ENCODE data around the gene NUMB. TPM values are rescaled to one million over a fixed set of nuclear protein-coding genes. Genes with fewer than 3 reads are reported as not detected.

Gene NUMB
- total and polyA plus RNA-seq, 12 donors = 24.6 to 63.3 (median 48.4) TPM

GRCh38 chr14:73255693-73256225 lies 202.6 kb downstream of the NUMB start:
- H3K36me3 ChIP-seq (replicated peaks in 1 of 2) = no peaks in the 10 kb centered on the region
- intact Hi-C loops (cut with DNase I) = no loop called here
- 55 to 74% (median 74%) methylated on average over 5 to 9 of the region's 9 CpGs for WGBS, 4 donors

DNA sequence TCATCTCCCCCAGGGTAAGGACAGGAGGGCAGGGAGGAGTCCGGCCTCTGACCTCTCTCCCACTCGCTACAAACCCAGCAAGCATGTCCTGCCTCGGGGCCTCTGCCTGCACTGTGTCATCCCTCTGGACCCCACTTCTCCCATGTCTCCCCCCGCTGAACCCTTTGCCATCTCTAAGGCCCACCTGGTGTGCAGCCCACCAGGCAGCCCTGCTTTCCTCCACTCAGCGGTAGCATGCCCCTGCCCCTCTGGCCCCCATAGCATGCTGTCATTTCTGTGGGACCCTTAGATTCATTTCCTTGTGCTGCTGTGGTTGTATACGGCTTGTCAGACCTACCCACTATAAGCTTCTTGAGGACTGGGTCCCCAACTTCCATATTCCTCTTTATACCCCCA lies 203.3 kb downstream of the NUMB start:
- H3K36me3 ChIP-seq (replicated peaks in 1 of 2) = no peaks in the 10 kb centered on the region
- intact Hi-C loops (cut with DNase I) = no loop called here

More at GRCh38 chr14:73255693-73256225, 202.6 kb downstream of the NUMB start:
- TF ChIP-seq, protein P1, sequence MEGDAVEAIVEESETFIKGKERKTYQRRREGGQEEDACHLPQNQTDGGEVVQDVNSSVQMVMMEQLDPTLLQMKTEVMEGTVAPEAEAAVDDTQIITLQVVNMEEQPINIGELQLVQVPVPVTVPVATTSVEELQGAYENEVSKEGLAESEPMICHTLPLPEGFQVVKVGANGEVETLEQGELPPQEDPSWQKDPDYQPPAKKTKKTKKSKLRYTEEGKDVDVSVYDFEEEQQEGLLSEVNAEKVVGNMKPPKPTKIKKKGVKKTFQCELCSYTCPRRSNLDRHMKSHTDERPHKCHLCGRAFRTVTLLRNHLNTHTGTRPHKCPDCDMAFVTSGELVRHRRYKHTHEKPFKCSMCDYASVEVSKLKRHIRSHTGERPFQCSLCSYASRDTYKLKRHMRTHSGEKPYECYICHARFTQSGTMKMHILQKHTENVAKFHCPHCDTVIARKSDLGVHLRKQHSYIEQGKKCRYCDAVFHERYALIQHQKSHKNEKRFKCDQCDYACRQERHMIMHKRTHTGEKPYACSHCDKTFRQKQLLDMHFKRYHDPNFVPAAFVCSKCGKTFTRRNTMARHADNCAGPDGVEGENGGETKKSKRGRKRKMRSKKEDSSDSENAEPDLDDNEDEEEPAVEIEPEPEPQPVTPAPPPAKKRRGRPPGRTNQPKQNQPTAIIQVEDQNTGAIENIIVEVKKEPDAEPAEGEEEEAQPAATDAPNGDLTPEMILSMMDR (IDR thresholded peaks at IDR 0.05) = no peak
- TF ChIP-seq POLR2A (IDR thresholded peaks at IDR 0.05) = no peak
- no peak overlapping the region for H3K27ac ChIP-seq
- no peaks in the 10 kb centered on the region for H3K27me3 ChIP-seq
- no peaks in the 10 kb centered on the region for H3K4me1 ChIP-seq (replicated peaks in 1 of 2)
- DNase-seq = no peak
- H3K4me3 ChIP-seq = no peak overlapping the region
- no peaks in the 10 kb centered on the region for H3K9me3 ChIP-seq (replicated peaks in 1 of 3)

DNA sequence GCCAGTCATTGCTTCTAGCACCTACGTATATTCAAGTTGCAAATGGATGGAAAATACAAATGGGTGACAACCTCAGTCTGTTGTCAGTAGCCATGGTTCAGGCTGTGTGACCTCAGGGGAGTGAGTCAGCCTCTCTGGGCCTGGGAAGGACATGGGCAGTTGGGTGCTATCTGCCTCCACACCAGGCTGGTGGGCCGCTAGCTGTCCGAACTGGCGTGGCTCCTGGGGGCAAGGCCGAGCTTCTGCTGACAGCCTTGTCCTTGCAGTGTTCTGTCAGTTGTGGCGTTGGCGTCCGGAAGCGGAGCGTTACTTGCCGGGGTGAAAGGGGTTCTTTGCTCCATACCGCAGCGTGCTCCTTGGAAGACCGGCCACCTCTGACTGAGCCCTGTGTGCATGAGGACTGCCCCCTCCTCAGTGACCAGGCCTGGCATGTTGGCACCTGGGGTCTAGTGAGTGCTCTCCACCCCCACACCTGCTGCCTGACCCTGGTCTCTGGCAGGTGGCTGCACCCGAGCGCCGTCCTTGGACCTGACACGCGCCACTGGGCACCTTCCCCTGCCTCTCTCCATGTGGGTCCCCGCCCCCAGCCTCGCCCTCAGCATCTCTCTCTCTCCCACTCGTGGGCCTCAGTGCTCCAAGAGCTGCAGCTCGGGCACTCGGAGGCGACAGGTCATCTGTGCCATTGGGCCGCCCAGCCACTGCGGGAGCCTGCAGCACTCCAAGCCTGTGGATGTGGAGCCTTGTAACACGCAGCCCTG lies 203.9 kb downstream of the NUMB start:
- no peak overlapping the region for H3K4me3 ChIP-seq
- no peaks in the 10 kb centered on the region for H3K9me3 ChIP-seq (replicated peaks in 1 of 3)
- no peak overlapping the region for H3K27ac ChIP-seq
- TF ChIP-seq, protein P1 (IDR thresholded peaks at IDR 0.05) = no peak
- TF ChIP-seq POLR2A (IDR thresholded peaks at IDR 0.05) = no peak
- H3K4me1 ChIP-seq (replicated peaks in 1 of 2) = no peaks in the 10 kb centered on the region
- 81 to 87% (median 83%) methylated on average over 10 to 28 of the region's 28 CpGs for WGBS, 4 donors
- no peak for DNase-seq
- no peaks in the 10 kb centered on the region for H3K27me3 ChIP-seq
- no peaks in the 10 kb centered on the region for H3K36me3 ChIP-seq (replicated peaks in 1 of 2)
- intact Hi-C loops (cut with DNase I) = no loop called here

More for the DNA sequence above, 203.3 kb downstream of the NUMB start:
- Histone ChIP-seq H3K4me3 (no peak overlapping the region), H3K4me1 (replicated peaks in 1 of 2) (no peaks in the 10 kb centered on the region), H3K27me3 (no peaks in the 10 kb centered on the region), H3K27ac (no peak overlapping the region), H3K9me3 (replicated peaks in 1 of 3) (no peaks in the 10 kb centered on the region)
- no peak for TF ChIP-seq POLR2A (IDR thresholded peaks at IDR 0.05)
- TF ChIP-seq, protein P1 (IDR thresholded peaks at IDR 0.05) = no peak
- no peak for DNase-seq
- 86 to 94% (median 89%) methylated on average over 4 to 6 of the region's 6 CpGs for WGBS, 4 donors

DNA sequence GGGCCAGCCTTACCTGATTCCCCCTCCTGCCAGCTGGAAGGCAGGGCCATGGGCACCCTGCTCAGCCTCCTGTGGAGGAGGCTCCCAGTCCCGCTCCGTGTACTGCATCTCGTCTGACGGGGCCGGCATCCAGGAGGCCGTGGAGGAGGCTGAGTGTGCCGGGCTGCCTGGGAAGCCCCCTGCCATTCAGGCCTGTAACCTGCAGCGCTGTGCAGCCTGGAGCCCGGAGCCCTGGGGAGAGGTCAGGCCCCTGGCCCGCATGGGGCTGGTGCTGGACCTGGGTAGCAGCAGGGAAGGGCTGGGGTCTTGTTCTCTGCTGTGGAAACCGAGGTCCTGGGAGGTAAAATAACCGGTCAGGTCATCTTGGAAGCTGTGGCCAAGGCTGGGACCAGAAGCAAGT lies 204.6 kb downstream of the NUMB start:
- Histone ChIP-seq H3K27ac (no peak overlapping the region), H3K4me3 (no peak overlapping the region), H3K9me3 (replicated peaks in 1 of 3) (no peaks in the 10 kb centered on the region), H3K4me1 (replicated peaks in 1 of 2) (no peaks in the 10 kb centered on the region), H3K36me3 (replicated peaks in 1 of 2) (no peaks in the 10 kb centered on the region), H3K27me3 (no peaks in the 10 kb centered on the region)
- 86 to 95% (median 92%) methylated on average over 3 to 12 of the region's 12 CpGs for WGBS, 4 donors
- no peak for DNase-seq
- intact Hi-C loops (cut with DNase I) = no loop called here
- TF ChIP-seq, protein P1 (IDR thresholded peaks at IDR 0.05) = no peak
- TF ChIP-seq POLR2A (IDR thresholded peaks at IDR 0.05) = no peak

Measured in adrenal gland (tissue), 12 donors.